GM13977 (cell line): ENCODE measurements around the gene EPM2AIP1.

Experiments used
- DNase-seq: peaks from one replicate; pipeline ENCODE4 v3.0.0; 2012; ENCODE audit warnings: low spot score
- CTCF ChIP-seq: IDR thresholded peaks from 2 replicates; pipeline ENCODE4 v1.5.1; 2012; ENCODE audit warnings: mild to moderate bottlenecking, control low read depth; ENCODE audit not compliant: insufficient read depth; ENCODE audit errors: extremely low read depth, missing control alignments
- in situ Hi-C: fragments of 300-500 bp; cut with MboI; formaldehyde crosslinking; loops from one replicate; pipeline ENCODE4 v1.12.0; 2022; ENCODE audit warnings: low sequenced_read_pairs, low pct_unique_long_range_greater_than_20kb, mixed read lengths, inconsistent platforms; ENCODE audit not compliant: unreplicated experiment

EPM2AIP1 gene

GRCh38 chr3:37014620-37015019 is 21.7 kb upstream of the EPM2AIP1 start:
- in situ Hi-C loops = no loop called here
- no peak for DNase-seq
- TF ChIP-seq CTCF = no peak

- in situ Hi-C loops = no loop called here
- peak; percentile 94 for DNase-seq
- TF ChIP-seq CTCF = no peak
Observed at GRCh38 chr3:36993326-36994283, 674 bp upstream of the EPM2AIP1 start, which contains the start of gene MLH1. MLH1 (plus strand) TSS chr3:36993518; CDS start chr3:36993548, 30 bp downstream.

GRCh38 chr3:36991923-36992805 is 767 bp downstream of the EPM2AIP1 start:
- in situ Hi-C loops = no loop called here
- DNase-seq = no peak
- TF ChIP-seq CTCF = no peak

- TF ChIP-seq CTCF = no peak
- no peak for DNase-seq
- in situ Hi-C loops = no loop called here
Observed at GRCh38 chr3:36991147-36991546, 1.8 kb downstream of the EPM2AIP1 start.

- in situ Hi-C loops = no loop called here
- no peak for TF ChIP-seq CTCF
- no peak for DNase-seq
Observed at GRCh38 chr3:36989568-36989967, 3.4 kb downstream of the EPM2AIP1 start.

- in situ Hi-C loops = no loop called here
- no peak for TF ChIP-seq CTCF
- DNase-seq = no peak
Observed at GRCh38 chr3:36989005-36989404, 3.9 kb downstream of the EPM2AIP1 start.
